Left colon (tissue), 2 donors: ENCODE results near the gene NUDCD3. TPM values are rescaled to one million over a fixed set of nuclear protein-coding genes. Genes with fewer than 3 reads are reported as not detected.
"Not testable (repeated sequence)": the region's sequence is repeated elsewhere in the genome, so short reads cannot be mapped to it uniquely, and the experiment has no call there.

Experiments
- ATAC-seq: fragments of 200-7000 bp; cut with Tn5 transposase; one replicate; pipeline ENCODE4 v1.9.1; 2020; ENCODE audit warnings: mild to moderate bottlenecking, moderate library complexity
- DNase-seq, 2 donors: peaks; one replicate each; pipeline ENCODE4 v3.0.0-alpha.2; 2020
- intact Hi-C, 2 donors: fragments of 100-400 bp; cut with DNase I in 1 of 2; cut with micrococcal nuclease in 1 of 2; formaldehyde crosslinking; loops; one replicate each; pipeline versions ENCODE4 v1.11.2 to v1.14.0; 2022; cut with DNase I, micrococcal nuclease
- total RNA-seq, 2 donors: library from RNA; stranded (reverse); fragmentation: NEBNext Ultra II Directional; extraction: Animal tissue kit (Norgen Biotek cat#: 25700); gene quantifications; one replicate each; pipeline ENCODE4 v1.2.1, GENCODE V29; 2021
- donor health status: DM: no; HTN: no; CAD: no.
- donor health status: DM: yes; HTN: yes; CAD: no.

The NUDCD3 gene
- total RNA-seq, 2 donors from 2014 or later, result 66.3 to 72.4 TPM

- intact Hi-C loops, result no loop called here
- no peak for DNase-seq
- no peak for ATAC-seq
Measured at GRCh38 chr7:44520574-44520973, 30.1 kb upstream of the NUDCD3 start.

DNA sequence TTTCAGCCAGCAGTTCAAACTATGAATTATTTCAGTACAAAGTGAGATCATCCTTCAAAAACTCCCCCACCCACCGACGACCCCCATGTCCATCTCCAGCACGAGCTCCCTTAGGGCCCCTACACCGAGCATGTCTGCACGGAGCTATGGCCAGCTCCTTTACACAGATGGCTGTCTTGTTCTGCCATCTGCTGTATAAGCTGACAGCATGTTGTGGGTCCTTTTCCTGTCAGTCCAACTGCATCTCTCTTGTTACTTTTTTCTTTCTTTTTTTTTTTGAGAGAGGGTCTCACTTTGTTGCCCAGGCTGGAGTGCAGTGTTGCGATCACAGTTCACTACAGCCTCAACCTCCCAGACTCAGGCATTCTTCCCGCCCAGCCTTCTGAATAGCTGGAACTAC is 29.1 kb upstream of the NUDCD3 start:
- DNase-seq, result no peak
- intact Hi-C loops, result no loop called here
- ATAC-seq, result no peak

DNA sequence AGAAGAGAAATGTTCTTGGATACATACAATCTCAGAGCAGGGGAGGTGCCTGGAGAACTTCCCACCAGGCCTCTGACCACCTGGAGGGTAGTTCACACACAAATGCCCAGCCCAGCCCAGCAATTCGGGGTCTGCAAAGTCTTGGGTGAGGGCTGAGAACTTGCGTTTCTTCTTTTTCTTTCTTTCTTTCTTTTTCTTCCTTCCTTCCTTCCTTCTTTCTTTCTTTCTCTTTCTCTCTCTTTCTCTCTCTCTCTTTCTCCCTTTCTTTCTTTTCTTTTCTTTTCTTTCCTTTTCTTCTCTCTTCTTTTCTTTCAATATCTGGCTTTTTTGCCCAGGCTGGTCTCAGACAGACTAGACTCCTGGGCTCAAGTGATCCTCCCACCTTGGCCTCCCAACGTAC is 28.3 kb upstream of the NUDCD3 start:
- ATAC-seq (no peak), DNase-seq (no peak)
- intact Hi-C loops, result no loop called here

GRCh38 chr7:44517175-44517574 is 26.7 kb upstream of the NUDCD3 start:
- intact Hi-C loops, result no loop called here
- ATAC-seq, result no peak

DNA sequence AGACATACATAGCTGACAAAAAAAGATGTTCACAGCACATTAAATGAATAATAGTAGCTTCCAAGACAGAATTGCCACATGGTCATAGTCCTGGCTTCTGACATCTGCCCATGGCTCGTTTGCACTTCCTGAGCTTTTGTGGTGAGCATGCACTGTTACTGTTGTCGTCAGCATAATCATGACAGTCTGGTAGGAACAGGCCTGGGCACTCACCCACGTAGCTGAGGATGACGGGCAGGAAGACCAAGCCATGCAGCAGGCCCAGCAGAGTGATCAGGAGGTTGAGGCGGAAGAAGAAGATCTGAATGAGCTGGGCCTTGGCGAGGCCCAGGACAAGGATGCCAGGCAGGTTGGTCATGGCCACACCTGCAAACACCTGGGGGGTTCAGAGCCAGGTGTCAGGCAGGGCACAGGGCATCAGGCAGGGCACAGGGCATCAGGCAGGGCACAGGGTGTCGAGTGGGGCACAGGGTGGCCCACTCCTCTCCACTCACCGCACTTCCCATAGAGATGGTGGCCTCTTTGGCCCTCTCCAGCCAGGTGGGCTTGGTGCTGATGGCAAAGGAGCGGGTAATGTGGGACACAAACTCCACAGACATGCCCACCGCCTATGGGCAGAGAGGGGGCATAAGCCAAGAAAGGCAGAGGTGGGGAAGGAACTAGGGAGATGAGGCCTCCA is 25.3 kb upstream of the NUDCD3 start:
- no peak for ATAC-seq
- DNase-seq, result no peak
- intact Hi-C loops, result no loop called here

More at GRCh38 chr7:44517175-44517574, 26.7 kb upstream of the NUDCD3 start:
- DNase-seq, result no peak

DNA sequence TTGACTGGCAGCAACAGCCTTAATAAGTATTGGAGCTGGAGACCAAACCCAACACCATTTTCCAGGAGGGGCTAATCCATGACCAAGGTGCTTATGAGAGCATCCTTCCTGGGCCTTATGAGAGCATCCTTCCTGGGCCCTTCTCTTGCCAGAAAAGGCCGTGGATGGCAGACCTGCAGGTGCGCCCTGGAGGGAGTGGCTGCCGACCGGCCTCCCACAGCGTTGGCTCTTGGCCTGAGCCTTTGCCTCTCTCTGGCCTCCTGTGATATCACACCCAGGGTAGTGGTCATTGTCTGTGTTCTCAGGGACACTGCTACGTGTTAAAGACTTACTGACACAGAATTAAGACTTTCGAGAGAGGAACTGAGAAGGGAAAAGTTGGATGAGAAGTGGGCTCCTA is 22.3 kb upstream of the NUDCD3 start:
- no peak for ATAC-seq
- intact Hi-C loops, result no loop called here
- no peak for DNase-seq

- intact Hi-C loops, result no loop called here
- ATAC-seq (no peak), DNase-seq (no peak)
Measured at GRCh38 chr7:44511863-44512468, 21.5 kb upstream of the NUDCD3 start.

GRCh38 chr7:44511236-44511635 is 20.8 kb upstream of the NUDCD3 start:
- ATAC-seq (peak; percentile 67), DNase-seq (no peak)
- intact Hi-C loops, result no loop called here

DNA sequence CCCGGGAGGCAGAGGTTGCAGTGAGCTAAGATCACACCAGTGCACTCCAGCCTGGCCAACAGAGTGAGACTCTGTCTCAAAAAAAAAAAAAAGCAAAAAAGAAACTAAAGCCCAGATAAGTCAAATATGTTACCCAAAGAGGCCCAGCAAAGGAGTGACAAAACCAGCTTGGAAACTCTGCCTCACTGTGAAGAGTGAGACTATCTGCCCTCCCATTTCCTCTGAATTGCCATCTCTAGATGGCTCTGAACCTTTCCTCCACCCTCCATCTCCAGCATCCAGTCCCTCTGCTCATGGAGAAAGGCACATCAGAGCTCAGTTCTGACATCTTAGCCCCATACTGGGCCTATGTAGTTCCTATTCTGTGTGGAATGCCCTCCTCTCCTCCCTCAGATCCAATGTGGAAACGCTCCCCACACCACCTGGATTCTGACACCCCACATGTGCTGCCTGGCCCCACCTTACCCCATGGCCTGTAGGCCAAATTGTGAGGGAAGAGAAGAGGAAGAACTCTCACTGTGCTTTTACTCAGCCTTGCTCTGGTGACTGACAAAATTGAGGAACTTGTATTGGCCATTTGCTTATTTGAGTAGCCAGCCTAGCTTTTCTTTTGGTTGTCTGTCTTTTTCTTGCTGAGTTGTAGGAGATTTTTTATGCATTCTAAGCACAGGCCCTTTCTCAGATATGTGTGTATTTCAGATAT is 18.0 kb upstream of the NUDCD3 start:
- ATAC-seq (no peak), DNase-seq (no peak)
- intact Hi-C loops, result no loop called here

DNA sequence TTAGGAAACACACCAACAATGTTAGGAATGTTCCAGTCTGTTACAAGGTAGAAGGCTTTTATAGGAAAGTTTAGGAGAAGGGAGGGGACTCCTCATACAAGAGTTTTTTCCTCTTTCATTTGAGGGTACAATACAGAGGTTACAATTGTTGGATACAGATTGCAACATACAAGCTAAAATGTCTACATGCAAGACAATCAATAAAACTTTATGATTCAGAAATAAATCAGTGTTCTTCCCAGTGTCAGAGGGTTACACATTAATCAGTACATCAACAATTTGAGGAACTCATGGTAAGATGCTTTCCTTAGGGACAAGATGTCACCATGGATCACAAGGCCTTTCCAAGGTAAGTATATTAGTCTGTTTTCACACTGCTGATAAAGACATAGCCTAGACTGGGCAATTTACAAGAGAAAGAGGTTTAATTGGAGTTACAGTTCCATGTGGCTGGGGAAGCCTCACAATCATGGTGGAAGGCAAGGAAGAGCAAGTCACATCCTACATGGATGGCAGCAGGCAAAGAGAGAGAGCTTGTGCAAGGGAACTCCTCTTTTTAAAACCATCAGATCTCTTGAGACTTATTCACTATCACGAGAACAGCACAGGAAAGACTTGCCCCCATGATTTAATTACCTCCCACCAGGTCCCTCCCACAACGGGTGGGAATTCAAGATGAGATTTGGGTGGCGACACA is 16.3 kb upstream of the NUDCD3 start:
- intact Hi-C loops, DNase-seq: not testable (repeated sequence)
- peak; percentile 62 for ATAC-seq

GRCh38 chr7:44505595-44505994 is 15.1 kb upstream of the NUDCD3 start:
- DNase-seq (no peak), ATAC-seq (no peak)
- intact Hi-C loops, result no loop called here

DNA sequence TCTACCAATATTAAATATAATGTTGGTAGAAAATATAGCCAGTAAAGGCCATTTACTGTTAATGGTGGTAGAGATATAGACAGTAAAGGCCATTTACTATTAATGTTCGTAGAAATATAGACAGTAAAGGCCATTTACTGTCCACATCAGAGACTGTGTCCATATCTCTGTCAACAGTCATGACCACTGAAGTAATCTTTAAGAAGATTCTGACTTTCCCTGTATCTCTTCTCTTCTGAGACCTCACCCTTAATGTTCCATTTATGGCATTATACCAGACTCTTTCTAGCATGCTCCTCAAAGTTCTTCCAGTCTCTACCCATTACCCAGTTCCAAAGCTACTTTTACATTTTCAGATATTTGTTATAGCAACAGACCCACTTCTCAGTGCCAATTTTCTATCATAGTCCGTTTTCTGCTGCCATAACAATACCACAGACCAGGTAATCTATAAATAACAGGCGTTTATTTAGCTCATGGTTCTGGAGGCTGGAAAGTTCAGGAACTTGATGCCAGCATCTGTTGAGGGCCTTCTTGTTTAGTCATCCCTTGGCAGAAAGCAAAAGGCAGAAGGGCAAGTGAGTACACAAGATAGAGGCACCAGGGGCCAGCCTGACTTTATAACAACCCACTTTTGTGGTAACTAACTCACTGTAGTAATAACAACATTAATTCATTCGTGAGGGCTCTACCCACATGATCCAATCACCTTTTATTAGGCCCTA is 7.9 kb upstream of the NUDCD3 start:
- ATAC-seq, result no peak
- intact Hi-C loops, result no loop called here
- DNase-seq, result no peak

DNA sequence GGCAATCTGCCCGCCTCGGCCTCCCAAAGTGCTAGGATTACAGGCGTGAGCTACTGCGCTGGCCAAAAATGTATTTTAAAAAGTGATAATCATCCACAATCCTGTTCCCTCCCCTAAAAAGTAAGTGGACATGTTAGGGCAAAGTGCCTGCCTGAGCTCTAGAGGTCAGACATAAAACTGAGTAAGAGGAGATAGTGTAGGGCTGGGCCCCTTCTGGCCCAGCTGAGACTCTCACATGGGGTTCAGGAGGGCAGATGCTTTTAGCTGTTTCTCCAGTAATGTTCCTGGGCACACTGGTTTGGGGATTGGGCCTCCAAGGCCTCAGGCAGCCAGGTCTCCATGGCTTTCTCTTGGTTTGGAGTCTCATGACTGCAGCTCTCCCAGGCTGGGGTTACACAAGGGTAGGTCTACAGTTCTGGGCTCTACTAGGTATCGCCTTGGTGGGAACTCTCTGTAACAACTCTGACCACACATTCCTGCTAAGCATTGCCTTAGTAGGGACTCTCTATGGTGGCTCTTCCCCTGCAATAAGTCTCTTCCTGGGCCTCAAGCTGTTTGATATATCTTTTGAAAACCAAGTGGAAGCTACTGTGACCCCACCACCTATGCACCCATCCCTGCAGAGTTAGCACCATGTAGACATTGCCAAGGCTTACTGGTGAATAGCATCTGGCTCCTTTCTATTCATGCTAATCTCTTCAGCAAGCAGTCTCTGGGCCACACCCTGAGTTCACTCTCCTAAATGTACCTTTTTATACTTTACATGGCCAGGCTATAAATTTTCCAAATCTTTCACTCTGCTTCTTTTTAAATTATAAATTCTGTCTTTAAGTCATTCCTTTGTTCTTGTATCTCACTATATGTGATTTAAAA is 6.9 kb upstream of the NUDCD3 start:
- DNase-seq (no peak), ATAC-seq (no peak)
- intact Hi-C loops, result no loop called here

DNA sequence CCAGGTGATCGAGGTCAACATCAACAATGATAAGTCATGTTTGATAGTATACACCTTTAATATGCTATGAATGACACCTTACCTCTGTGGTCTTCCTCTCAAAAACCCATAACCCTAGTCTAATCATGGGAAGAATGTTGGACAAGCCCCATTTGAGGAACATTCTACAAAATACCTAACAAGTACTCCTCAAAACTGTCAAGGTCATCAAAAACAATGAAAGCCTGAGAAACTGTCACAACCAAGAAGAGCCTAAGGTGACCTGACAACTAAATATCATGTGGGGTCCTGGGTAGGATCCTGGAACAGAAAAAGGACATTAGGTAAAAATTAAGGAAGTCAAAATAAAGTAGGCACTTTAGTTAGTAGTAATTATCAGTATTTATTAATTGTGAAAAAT is 5.9 kb upstream of the NUDCD3 start:
- no peak for DNase-seq
- intact Hi-C loops, result no loop called here
- no peak for ATAC-seq

DNA sequence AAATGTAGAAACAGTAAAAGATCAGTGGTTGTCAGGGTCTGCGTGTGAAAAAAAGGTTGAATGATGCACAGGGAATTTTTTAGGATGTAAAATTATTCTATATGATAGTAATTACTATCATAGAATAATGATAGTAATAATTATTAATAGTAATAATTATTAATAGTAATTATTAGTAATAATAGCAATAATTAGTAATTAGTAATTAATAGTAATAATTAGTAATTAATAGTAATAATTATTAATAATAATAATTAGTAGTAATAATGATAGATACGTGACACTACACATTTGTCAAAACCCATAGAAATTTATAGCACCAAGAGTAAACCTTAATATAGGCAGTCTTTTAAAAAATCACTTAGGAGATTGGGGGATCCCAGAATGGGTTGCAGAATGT is 4.5 kb upstream of the NUDCD3 start:
- intact Hi-C loops, result loop anchor here in 1 of 2 donors (5.0 kb wide), 1 partner anchor 352 kb away; the partner anchor contains the start of gene H2AZ2
- ATAC-seq, result no peak
- DNase-seq, result no peak

- intact Hi-C loops, result loop anchor here in 1 of 2 donors (5.0 kb wide), 1 partner anchor 356 kb away; the partner anchor contains the start of gene H2AZ2
Measured at GRCh38 chr7:44491229-44491628, 771 bp upstream of the NUDCD3 start.

DNA sequence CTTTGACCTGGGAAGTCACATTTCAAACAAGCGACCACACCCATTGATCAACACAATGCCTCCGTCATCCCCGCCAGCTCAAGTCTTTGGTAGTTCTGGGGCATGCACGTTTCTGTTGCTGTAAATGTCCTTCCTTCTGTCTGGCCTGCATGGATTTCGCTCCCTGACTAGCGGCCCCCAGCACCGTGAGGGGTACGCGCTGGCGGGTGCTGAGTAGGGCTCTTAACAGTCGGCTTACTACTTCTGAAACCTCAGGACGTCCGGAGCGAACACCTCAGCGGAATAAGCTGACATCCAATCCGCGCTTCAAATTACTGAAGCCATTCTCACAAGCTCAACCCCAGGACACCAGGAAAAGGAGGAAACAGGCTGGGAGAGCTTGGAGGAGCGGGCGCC is 505 bp downstream of the NUDCD3 start:
- ATAC-seq (peak; percentile 74), DNase-seq (peak; percentile 51 to 53)
- intact Hi-C loops, result loop anchor here in 1 of 2 donors (5.0 kb wide), 1 partner anchor 357 kb away; the partner anchor contains the start of gene H2AZ2

More at GRCh38 chr7:44491229-44491628, 771 bp upstream of the NUDCD3 start:
- ATAC-seq (no peak), DNase-seq (no peak)

GRCh38 chr7:44488955-44489354 is 1.5 kb downstream of the NUDCD3 start:
- DNase-seq, result no peak
- intact Hi-C loops, result no loop called here
- no peak for ATAC-seq
